ENCODE data around the gene MYO7B. TPM values are rescaled to one million over a fixed set of nuclear protein-coding genes. Genes with fewer than 3 reads are reported as not detected.

MYO7B gene
- total and polyA plus RNA-seq, 2 donors (not counting 1 experiment from before 2014, with no cell fraction given), result 5.0 to 68.2 TPM

GRCh38 chr2:127645395-127646291, 110.2 kb downstream of the MYO7B start, which contains the start of gene GPR17:
TSS of gene GPR17 (plus strand) at chr2:127646153. CDS start at chr2:127650736, 4,583 bp downstream.
- Mint-ChIP-seq H3K4me3 (no peak within 1 kb of the TSS), H3K4me1 (peaks cover 54% of the 10 kb centered on the region), H3K27ac (peak within 1 kb of the TSS; percentile 53), H3K9me3 (ENCODE audit: insufficient read depth) (no peaks in the 10 kb centered on the region), H3K27me3 (no peaks in the 10 kb centered on the region)
- H3K27ac ChIP-seq (ENCODE audit: low read length in 2 of 2), result no peak within 1 kb of the TSS
- TF ChIP-seq EZH2 (IDR thresholded peaks at IDR 0.05; ENCODE audit: borderline replicate concordance, insufficient read depth, low read depth, low read length, poor library complexity, severe bottlenecking), result no peak
- TF ChIP-seq, protein P1, sequence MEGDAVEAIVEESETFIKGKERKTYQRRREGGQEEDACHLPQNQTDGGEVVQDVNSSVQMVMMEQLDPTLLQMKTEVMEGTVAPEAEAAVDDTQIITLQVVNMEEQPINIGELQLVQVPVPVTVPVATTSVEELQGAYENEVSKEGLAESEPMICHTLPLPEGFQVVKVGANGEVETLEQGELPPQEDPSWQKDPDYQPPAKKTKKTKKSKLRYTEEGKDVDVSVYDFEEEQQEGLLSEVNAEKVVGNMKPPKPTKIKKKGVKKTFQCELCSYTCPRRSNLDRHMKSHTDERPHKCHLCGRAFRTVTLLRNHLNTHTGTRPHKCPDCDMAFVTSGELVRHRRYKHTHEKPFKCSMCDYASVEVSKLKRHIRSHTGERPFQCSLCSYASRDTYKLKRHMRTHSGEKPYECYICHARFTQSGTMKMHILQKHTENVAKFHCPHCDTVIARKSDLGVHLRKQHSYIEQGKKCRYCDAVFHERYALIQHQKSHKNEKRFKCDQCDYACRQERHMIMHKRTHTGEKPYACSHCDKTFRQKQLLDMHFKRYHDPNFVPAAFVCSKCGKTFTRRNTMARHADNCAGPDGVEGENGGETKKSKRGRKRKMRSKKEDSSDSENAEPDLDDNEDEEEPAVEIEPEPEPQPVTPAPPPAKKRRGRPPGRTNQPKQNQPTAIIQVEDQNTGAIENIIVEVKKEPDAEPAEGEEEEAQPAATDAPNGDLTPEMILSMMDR (IDR thresholded peaks at IDR 0.05), result no peak
- WGBS (ENCODE audit: insufficient coverage), result 96% methylated on average over 37 of the region's 37 CpGs
- no peak within 1 kb of the TSS for H3K4me2 ChIP-seq (replicated peaks; ENCODE audit: low read depth, low read length, poor library complexity, severe bottlenecking)
- ChIA-PET CTCF (interaction anchor here (19.3 kb wide), 1 partner anchor 53 kb away, joined by 553 read pairs; no protein-coding TSS in a partner anchor), POLR2A (no interaction called here)
- peaks cover 0 to under 1% (median 0%) of the 10 kb centered on the region in 3 donors for H3K9me3 ChIP-seq (ENCODE audit: control extremely low read depth in 1 of 3, control insufficient read depth in 2 of 3, insufficient read depth in 1 of 3, low read length in 2 of 3)
- ATAC-seq (ENCODE audit: low read depth) (no peak), DNase-seq (no peak)
- no peaks in the 10 kb centered on the region for H4K20me1 ChIP-seq (ENCODE audit: control insufficient read depth, insufficient read depth, low read length, poor library complexity, severe bottlenecking)
- no peak within 1 kb of the TSS for H3K4me3 ChIP-seq (ENCODE audit: control extremely low read depth in 1 of 5, extremely low read depth in 1 of 5, insufficient read depth in 1 of 5, low read depth in 2 of 5, low read length in 4 of 5)
- H2AFZ ChIP-seq (ENCODE audit: insufficient read depth, low read depth, low read length, poor library complexity, severe bottlenecking), result no peak within 1 kb of the TSS
- no peak within 1 kb of the TSS for H3K9ac ChIP-seq (ENCODE audit: low read length)
- H3K79me2 ChIP-seq (ENCODE audit: control insufficient read depth, insufficient read depth, low read length), result no peaks in the 10 kb centered on the region
- intact Hi-C loops (cut with micrococcal nuclease), result loop anchor here (5.0 kb wide), 1 partner anchor 118 kb away; the partner anchor contains the start of gene IWS1
- no peaks in the 10 kb centered on the region for H3K27me3 ChIP-seq (replicated peaks in 1 of 4; ENCODE audit: control extremely low read depth in 1 of 4, control insufficient read depth in 3 of 4, insufficient read depth in 4 of 4, low read length in 3 of 4)
- H3K4me1 ChIP-seq (ENCODE audit: control insufficient read depth in 2 of 2, insufficient read depth in 2 of 2, low read length in 2 of 2), result peaks cover 25 to 60% of the 10 kb centered on the region in 2 donors
- no peaks in the 10 kb centered on the region for H3K36me3 ChIP-seq (replicated peaks in 1 of 2; ENCODE audit: control extremely low read depth in 1 of 2, control insufficient read depth in 1 of 2, extremely low read depth in 1 of 2, insufficient read depth in 2 of 2, low read length in 1 of 2)

All from B cell (primary cell).